ENCODE measurements around the gene MBTD1. TPM values are rescaled to one million over a fixed set of nuclear protein-coding genes. Genes with fewer than 3 reads are reported as not detected.

Gene MBTD1
- total and polyA plus RNA-seq, 9 donors: 10.4 to 28.4 (median 16.4) TPM

DNA sequence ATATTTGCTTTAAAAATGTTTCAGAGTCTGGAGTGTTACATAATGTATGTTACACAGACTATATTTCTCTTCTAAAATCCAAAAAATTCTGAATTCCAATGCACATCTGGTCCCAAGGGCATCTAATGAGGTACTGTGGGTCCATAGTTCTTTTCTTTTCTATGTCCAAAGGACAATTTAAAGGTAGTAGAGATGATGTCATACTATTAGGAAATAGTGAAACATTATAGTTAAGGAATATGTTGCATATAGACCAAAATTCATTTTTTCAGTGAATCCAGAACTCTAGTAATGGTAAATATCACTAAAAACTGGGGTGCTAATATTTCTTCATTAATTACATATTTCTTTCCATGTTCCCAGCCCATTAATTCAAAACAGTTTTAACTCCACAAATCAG, 70.7 kb downstream of the MBTD1 start:
- no peak overlapping the region for H3K27ac ChIP-seq
- H3K27me3 ChIP-seq: no peaks in the 10 kb centered on the region
- intact Hi-C loops (cut with DNase I): loop anchor here in 1 of 4 donors (10.0 kb wide), 1 partner anchor 56 kb away; no protein-coding TSS in a partner anchor
- H3K4me3 ChIP-seq: no peak overlapping the region
- no peaks in the 10 kb centered on the region for H3K9me3 ChIP-seq
- DNase-seq: no peak
- H3K4me1 ChIP-seq (ENCODE audit: insufficient read depth): peaks cover 5% of the 10 kb centered on the region
- H3K36me3 ChIP-seq: no peaks in the 10 kb centered on the region
- TF ChIP-seq EP300 (IDR thresholded peaks at IDR 0.05) (no peak), POLR2A (IDR thresholded peaks at IDR 0.05) (no peak)
- TF ChIP-seq, protein P1, sequence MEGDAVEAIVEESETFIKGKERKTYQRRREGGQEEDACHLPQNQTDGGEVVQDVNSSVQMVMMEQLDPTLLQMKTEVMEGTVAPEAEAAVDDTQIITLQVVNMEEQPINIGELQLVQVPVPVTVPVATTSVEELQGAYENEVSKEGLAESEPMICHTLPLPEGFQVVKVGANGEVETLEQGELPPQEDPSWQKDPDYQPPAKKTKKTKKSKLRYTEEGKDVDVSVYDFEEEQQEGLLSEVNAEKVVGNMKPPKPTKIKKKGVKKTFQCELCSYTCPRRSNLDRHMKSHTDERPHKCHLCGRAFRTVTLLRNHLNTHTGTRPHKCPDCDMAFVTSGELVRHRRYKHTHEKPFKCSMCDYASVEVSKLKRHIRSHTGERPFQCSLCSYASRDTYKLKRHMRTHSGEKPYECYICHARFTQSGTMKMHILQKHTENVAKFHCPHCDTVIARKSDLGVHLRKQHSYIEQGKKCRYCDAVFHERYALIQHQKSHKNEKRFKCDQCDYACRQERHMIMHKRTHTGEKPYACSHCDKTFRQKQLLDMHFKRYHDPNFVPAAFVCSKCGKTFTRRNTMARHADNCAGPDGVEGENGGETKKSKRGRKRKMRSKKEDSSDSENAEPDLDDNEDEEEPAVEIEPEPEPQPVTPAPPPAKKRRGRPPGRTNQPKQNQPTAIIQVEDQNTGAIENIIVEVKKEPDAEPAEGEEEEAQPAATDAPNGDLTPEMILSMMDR (IDR thresholded peaks at IDR 0.05): no peak

DNA sequence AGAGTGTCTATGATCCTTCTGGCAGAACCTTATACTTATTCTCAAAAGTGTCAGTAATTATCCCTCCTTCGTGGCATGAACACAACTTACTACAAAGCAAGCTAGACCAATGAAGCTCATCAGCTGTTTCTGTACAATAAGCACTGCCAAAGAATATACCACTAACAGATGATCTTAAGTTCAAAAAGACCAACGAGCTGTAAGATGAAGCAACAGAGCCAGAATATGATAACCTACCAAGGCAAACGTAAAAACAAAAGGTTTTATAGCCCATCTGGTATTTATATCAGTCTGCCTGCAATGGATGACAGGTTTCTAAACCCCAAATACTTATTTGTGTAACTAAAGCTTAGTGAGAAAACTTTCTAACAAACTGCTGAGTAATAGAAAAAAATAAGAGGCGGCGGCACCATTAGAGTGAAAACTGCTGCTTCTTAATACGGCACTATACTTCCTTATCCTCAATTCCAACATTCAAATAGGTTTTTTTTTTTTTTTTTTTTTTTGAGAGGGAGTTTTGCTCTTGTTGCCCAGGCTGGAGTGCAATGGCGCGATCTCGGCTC, 71.5 kb downstream of the MBTD1 start:
- Histone ChIP-seq H3K4me1 (ENCODE audit: insufficient read depth) (peaks cover 5% of the 10 kb centered on the region), H3K9me3 (no peaks in the 10 kb centered on the region), H3K27me3 (no peaks in the 10 kb centered on the region), H3K27ac (peak overlapping the region in 1 of 2 donors; percentile 34), H3K36me3 (no peaks in the 10 kb centered on the region), H3K4me3 (no peak overlapping the region)
- intact Hi-C loops (cut with DNase I): loop anchor here in 1 of 4 donors (10.0 kb wide), 1 partner anchor 56 kb away; no protein-coding TSS in a partner anchor
- DNase-seq: no peak
- no peak for TF ChIP-seq POLR2A (IDR thresholded peaks at IDR 0.05)
- TF ChIP-seq EP300 (IDR thresholded peaks at IDR 0.05): no peak
- TF ChIP-seq, protein P1 (IDR thresholded peaks at IDR 0.05): no peak
- WGBS, 3 donors: 55 to 57% (median 56%) methylated on average over 9 of the region's 9 CpGs

DNA sequence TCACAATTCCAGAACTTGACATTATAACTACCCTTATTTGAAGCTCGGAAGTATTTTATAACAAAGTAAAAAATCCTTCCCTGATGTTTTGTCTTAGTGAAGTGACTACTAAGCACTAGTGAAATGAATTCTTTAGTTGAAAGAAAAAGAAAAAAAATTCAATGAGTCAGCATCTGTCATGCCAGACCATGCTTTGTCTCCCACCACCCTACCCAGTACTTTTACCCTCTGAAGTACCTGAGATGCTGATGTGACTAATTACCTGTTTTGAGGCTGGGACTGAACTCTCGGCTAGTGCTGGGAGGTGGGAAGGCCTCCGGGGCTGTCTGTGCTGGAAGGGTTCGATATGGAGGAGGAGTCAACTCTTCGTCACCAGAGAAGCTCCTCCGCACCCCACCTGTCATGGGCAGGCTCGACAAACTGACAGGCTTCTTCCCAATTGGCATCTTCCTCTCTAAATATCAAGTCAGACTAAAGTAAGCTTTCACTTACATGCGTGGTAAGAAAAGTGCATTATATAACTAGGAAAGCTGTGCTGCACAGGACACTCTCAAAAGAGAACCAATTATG, 74.0 kb downstream of the MBTD1 start:
- 53 to 77% (median 74%) methylated on average over 8 of the region's 8 CpGs for WGBS, 3 donors
- Histone ChIP-seq H3K9me3 (no peaks in the 10 kb centered on the region), H3K27ac (no peak overlapping the region), H3K27me3 (no peaks in the 10 kb centered on the region), H3K4me1 (ENCODE audit: insufficient read depth) (peaks cover 5% of the 10 kb centered on the region), H3K4me3 (no peak overlapping the region), H3K36me3 (no peaks in the 10 kb centered on the region)
- no peak for DNase-seq
- TF ChIP-seq, protein P1 (IDR thresholded peaks at IDR 0.05): no peak
- TF ChIP-seq EP300 (IDR thresholded peaks at IDR 0.05) (no peak), POLR2A (IDR thresholded peaks at IDR 0.05) (no peak)
- intact Hi-C loops (cut with DNase I): loop anchor here in 1 of 4 donors (10.0 kb wide), 1 partner anchor 59 kb away; no protein-coding TSS in a partner anchor

DNA sequence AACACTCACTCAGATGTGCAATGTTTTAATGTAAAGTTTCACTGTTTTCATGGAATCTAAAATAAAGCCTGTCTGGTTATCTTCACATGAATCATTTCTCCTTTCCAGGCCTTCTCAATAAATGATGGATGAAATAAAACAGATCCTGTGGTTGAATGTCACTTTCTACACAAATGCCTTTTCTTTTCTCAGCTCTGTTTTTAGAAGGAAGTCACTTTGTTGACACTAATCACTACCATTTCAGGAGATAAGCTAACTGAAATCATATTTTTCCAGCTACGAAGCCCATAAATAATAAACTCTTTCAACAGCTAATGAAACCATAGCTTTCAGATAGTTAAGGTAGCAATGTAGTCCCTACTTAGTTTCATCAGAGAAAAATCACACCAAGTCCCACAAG, 75.7 kb downstream of the MBTD1 start:
- 53 to 58% (median 57%) methylated on average over 1 of the region's 1 CpG for WGBS, 3 donors
- intact Hi-C loops (cut with DNase I): loop anchor here in 1 of 4 donors (10.0 kb wide), 1 partner anchor 61 kb away; no protein-coding TSS in a partner anchor
- no peak overlapping the region for H3K4me3 ChIP-seq
- no peaks in the 10 kb centered on the region for H3K36me3 ChIP-seq
- no peak overlapping the region for H3K27ac ChIP-seq
- DNase-seq: no peak
- TF ChIP-seq EP300 (IDR thresholded peaks at IDR 0.05): no peak
- no peak for TF ChIP-seq POLR2A (IDR thresholded peaks at IDR 0.05)
- TF ChIP-seq, protein P1 (IDR thresholded peaks at IDR 0.05): no peak
- no peaks in the 10 kb centered on the region for H3K9me3 ChIP-seq
- H3K27me3 ChIP-seq: no peaks in the 10 kb centered on the region
- H3K4me1 ChIP-seq (ENCODE audit: insufficient read depth): peaks cover 2% of the 10 kb centered on the region
